ENCODE data around the gene PTK6. TPM values are rescaled to one million over a fixed set of nuclear protein-coding genes. Genes with fewer than 3 reads are reported as not detected.

Gene PTK6
- total and polyA plus RNA-seq, 9 donors, result 0.07 to 0.46 (median 0.12) TPM; not detected in 2

DNA sequence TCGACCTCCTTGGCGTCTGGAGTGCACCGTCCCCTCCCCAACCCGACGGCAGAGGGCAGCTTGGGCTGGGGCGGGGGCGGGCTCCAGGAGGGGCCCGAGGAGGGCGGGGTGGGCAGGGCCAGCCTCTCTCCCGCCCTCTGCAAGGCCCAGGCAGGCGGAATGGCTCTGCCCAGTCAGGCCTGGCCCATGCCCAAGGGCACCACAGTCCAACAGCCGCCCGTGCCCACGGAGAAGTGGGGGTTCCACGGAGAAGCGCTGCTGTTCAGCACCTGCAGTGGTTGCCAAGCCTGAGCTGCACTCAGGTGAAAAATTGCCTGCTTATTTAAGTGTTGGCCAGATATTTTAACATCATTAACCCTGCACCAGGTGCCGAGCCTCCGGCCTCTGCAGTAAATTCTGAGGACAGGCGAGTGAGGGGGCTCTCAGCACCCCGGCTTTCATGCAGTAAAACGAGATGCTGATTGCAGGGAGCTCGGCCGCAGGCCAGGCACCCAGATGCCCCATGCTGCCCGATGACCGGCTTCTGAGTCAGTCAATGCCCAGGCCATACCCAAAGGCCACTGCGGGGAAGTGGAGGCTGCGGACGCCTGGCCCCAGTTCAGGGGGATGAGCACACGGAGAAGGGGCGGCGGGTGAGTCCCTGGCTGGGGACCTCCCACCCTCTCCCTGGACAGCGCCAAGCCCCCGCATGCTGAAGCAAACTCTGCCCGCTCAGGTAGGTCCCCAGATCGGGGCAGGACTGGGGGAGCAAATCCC lies 10.7 kb upstream of the PTK6 start, which contains the start of gene SRMS:
Gene SRMS, minus strand, starts transcription at position 25 of the 756 bp plus-strand sequence. CDS start 286 bp downstream, outside the sequence.
- DNase-seq, result no peak
- intact Hi-C loops (cut with DNase I), result no loop called here
- WGBS, 3 donors, result 28 to 42% (median 30%) methylated on average over 30 to 35 of the region's 35 CpGs
- Histone ChIP-seq H3K4me3 (no peak within 1 kb of the TSS), H3K4me1 (ENCODE audit: insufficient read depth) (no peaks in the 10 kb centered on the region), H3K36me3 (no peaks in the 10 kb centered on the region), H3K27me3 (no peaks in the 10 kb centered on the region), H3K9me3 (no peaks in the 10 kb centered on the region), H3K27ac (no peak within 1 kb of the TSS)
- TF ChIP-seq, protein P1, sequence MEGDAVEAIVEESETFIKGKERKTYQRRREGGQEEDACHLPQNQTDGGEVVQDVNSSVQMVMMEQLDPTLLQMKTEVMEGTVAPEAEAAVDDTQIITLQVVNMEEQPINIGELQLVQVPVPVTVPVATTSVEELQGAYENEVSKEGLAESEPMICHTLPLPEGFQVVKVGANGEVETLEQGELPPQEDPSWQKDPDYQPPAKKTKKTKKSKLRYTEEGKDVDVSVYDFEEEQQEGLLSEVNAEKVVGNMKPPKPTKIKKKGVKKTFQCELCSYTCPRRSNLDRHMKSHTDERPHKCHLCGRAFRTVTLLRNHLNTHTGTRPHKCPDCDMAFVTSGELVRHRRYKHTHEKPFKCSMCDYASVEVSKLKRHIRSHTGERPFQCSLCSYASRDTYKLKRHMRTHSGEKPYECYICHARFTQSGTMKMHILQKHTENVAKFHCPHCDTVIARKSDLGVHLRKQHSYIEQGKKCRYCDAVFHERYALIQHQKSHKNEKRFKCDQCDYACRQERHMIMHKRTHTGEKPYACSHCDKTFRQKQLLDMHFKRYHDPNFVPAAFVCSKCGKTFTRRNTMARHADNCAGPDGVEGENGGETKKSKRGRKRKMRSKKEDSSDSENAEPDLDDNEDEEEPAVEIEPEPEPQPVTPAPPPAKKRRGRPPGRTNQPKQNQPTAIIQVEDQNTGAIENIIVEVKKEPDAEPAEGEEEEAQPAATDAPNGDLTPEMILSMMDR (IDR thresholded peaks at IDR 0.05), result no peak
- TF ChIP-seq POLR2A (IDR thresholded peaks at IDR 0.05), result no peak
- no peak for TF ChIP-seq EP300 (IDR thresholded peaks at IDR 0.05)

DNA sequence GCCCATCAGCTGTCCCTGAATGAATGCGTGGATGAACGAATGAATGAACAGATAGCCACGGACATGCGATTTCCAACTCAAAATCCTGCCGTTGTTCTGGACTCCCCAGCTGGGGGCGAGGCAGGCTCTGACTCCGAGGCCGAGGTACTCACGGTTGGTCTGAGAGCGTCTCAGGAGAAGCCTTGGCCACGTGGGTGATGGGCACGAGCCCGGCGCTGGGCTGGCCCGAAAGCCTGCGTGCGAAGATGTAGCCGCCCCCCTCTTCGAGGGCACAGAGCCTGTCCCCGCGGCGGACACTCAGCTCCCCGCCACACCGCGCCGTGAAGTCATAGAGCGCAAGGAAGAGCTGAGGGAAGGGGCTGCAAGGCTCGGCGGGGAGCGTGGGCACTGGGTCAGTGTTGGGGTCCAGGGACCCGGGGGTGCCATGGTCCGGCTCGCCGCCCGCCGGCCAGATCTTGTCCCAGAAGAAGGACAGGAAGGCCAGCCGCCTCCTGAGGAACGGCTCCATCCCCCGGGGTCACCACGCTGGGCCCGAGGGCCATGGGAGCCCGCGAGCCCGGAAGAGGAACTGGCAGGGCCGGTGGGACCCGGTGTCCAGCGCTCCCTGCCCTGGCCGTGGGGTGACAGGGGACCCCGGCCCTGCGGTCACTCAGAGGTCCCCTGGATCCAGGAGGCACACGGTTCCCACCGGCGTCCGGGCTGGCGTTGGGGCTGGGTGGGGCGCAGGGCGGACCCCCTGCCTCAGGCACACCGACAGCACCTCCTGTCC lies 10.0 kb upstream of the PTK6 start:
- DNase-seq, result no peak
- Histone ChIP-seq H3K9me3 (no peaks in the 10 kb centered on the region), H3K4me1 (ENCODE audit: insufficient read depth) (no peaks in the 10 kb centered on the region), H3K27ac (no peak overlapping the region), H3K27me3 (no peaks in the 10 kb centered on the region), H3K36me3 (no peaks in the 10 kb centered on the region), H3K4me3 (no peak overlapping the region)
- TF ChIP-seq POLR2A (IDR thresholded peaks at IDR 0.05) (no peak), EP300 (IDR thresholded peaks at IDR 0.05) (no peak)
- TF ChIP-seq, protein P1 (IDR thresholded peaks at IDR 0.05), result no peak
- intact Hi-C loops (cut with DNase I), result no loop called here
- WGBS, 3 donors, result 39 to 51% (median 50%) methylated on average over 38 to 58 of the region's 58 CpGs

DNA sequence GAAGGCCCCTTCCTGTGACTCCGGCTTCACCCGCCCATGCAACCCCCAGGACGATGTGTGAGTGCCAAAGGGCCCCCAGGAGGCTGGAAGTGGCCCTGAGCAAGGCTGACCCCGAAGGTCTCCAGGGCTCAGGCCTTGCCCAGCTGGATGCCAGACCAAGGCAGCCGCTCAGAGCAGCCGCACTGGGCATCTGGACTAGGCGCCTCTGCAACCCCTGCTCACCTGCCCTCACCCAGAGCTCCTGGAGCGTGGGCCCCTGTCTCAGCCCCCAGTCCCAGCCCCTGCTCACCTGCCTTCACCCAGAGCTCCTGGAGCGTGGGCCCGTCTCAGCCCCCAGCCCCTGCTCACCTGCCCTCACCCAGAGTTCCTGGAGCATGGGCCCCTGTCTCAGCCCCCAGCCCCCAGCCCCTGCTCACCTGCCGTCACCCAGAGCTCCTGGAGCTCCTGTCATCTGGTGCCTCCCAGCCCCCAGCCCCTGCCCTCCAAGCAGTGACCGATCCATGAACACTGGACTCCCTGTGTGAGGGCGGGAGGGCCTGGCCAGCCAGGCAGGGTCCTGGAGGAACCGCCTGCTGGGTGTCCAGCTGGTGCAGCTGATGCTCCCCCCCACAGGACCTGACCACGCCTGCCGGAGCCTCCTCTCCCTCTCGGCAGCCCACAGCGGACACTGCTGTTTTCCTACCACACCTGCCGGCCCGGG lies 9.2 kb upstream of the PTK6 start:
- TF ChIP-seq, protein P1 (IDR thresholded peaks at IDR 0.05), result no peak
- TF ChIP-seq EP300 (IDR thresholded peaks at IDR 0.05), result no peak
- TF ChIP-seq POLR2A (IDR thresholded peaks at IDR 0.05), result no peak
- no peaks in the 10 kb centered on the region for H3K27me3 ChIP-seq
- no peak for DNase-seq
- no peaks in the 10 kb centered on the region for H3K9me3 ChIP-seq
- intact Hi-C loops (cut with DNase I), result no loop called here
- 59 to 69% (median 64%) methylated on average over 18 to 20 of the region's 20 CpGs for WGBS, 3 donors
- no peak overlapping the region for H3K27ac ChIP-seq
- H3K36me3 ChIP-seq, result no peaks in the 10 kb centered on the region
- H3K4me3 ChIP-seq, result no peak overlapping the region
- no peaks in the 10 kb centered on the region for H3K4me1 ChIP-seq (ENCODE audit: insufficient read depth)

DNA sequence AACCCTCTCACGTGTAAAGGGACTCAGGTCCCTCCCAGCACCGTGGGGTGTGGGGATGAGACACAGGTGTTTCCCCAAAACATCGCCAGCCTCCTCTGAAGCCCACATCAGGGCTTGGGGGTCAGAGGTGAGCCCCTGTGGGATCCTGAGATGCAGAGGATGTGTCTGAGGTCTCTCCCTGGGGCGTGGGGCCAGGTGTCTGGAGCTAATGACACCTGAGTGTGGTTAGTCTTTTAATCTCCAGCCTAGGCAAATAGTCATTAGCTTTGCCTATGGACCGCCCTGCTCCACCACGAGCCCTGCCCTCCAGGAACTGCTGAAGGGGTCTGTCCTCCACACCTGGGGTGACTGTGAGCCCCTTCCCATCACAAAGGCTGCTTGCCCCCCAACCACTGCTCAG lies 8.6 kb upstream of the PTK6 start:
- no peak for TF ChIP-seq EP300 (IDR thresholded peaks at IDR 0.05)
- TF ChIP-seq POLR2A (IDR thresholded peaks at IDR 0.05), result no peak
- no peak for DNase-seq
- H3K27me3 ChIP-seq, result no peaks in the 10 kb centered on the region
- H3K4me3 ChIP-seq, result no peak overlapping the region
- H3K4me1 ChIP-seq (ENCODE audit: insufficient read depth), result no peaks in the 10 kb centered on the region
- WGBS, 3 donors, result 55 to 61% (median 59%) methylated on average over 6 of the region's 6 CpGs
- intact Hi-C loops (cut with DNase I), result no loop called here
- no peaks in the 10 kb centered on the region for H3K36me3 ChIP-seq
- H3K9me3 ChIP-seq, result no peaks in the 10 kb centered on the region
- no peak overlapping the region for H3K27ac ChIP-seq
